NCI-H748 (cell line): ENCODE measurements around the gene RNF43.

Source experiments
- DNase-seq: peaks from one replicate; lab custom pipeline; 2025; ENCODE audit not compliant: unreplicated experiment; lab: John Stamatoyannopoulos, UW

Gene RNF43

DNA sequence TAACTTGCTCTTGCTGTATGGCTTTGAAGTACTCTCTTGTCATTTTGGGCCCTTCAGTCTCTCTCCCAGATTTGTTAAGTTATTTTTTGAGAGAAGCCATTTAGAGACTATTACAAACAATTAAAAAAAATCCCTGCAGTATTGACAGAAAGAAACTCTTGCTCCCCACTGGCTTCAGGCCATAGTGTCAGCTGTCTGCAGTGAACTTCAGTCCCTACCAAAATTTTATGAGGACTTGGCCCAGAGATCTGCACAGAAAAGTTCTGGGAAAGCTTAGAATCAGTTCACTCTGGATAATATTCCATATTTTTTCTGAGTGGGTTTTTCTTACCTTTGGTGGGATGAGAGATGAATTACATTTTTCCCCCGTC, 34.5 kb downstream of the RNF43 start:
- DNase-seq = no peak

DNA sequence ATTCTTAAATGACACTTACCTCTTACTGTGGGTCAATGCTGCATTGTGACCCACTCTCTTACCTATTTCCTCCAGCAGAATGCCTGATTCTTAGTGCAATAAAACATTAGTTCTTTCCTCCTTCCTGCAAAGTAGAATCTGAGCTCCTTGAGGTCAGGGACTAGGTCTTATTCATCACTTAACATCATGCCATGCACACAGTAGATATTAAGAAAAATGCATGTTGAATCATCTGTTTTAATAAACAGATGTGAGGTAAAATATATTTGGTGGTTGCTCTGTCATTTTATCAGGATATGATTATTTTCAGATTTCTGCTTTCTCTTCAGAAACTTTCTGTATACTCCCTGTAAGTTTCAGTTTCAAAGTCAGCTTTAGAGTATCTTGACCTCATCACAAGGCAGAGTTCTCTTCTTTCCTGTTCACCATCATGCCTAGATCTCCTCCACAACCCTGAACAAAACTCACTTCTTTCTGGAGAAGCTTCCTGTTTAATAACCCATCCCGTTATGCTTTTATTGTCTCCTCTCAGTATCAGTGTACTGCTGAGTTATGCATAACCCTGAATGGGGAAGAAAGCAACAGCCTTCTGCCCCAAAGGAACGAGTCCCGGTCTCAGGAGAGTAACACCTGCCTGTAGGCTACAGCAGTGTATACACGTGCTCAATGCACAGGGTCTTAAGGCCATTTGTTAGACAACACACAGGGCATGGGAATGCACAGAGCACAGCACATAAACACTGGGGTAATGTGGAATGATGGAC, 35.0 kb downstream of the RNF43 start:
- no peak for DNase-seq

DNA sequence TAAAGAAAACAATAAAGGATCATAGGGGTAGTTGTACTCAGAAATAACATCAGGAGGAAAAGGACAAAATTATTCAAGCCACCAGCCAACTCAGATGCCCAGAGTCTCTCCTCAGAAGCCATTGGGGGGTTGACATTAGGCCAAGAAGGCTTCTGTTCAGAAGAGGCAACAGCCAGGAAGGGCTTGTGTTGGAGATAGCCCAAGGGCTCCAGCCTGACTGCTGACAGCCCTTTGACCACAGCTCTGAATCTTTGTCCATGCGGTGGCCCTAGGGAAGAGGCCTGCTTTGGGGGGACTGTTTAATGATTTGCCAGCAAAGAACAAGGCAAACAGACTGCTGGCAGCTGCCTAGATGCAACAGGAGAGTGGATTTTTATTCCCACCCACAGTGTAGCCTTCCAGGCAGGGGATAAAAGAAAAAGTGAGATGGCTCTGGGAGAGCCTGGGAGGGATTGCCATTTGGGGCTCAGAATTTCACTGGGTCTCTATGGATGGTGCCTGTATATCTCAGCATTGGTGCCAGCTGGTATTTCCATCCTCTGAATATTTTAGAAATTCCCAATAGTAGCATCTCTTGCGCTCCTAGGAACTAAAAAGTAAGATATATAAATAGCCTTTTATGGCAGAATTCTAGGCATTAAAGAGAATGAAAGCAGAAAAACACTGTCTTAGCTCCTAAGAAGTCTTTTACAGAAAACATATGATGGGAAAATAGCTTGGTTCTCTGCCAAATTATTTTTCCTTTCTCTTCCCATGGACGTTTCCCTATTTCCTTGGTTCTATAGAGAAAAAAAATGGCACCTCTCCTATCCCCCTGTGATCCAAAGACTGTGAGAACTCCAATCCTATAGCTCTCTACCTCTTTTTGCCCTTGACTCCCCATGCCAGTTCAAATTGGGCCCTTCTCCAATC, 36.0 kb downstream of the RNF43 start:
- DNase-seq = no peak

GRCh38 chr17:58380207-58381123, 36.9 kb downstream of the RNF43 start:
- no peak for DNase-seq

- no peak for DNase-seq
Measured at GRCh38 chr17:58379511-58379824, 37.9 kb downstream of the RNF43 start.

GRCh38 chr17:58378733-58379510, 38.4 kb downstream of the RNF43 start:
- DNase-seq = no peak

- no peak for DNase-seq
Measured at GRCh38 chr17:58377661-58378060, 39.7 kb downstream of the RNF43 start.

- DNase-seq = no peak
Measured at GRCh38 chr17:58377093-58377601, 40.2 kb downstream of the RNF43 start.

DNA sequence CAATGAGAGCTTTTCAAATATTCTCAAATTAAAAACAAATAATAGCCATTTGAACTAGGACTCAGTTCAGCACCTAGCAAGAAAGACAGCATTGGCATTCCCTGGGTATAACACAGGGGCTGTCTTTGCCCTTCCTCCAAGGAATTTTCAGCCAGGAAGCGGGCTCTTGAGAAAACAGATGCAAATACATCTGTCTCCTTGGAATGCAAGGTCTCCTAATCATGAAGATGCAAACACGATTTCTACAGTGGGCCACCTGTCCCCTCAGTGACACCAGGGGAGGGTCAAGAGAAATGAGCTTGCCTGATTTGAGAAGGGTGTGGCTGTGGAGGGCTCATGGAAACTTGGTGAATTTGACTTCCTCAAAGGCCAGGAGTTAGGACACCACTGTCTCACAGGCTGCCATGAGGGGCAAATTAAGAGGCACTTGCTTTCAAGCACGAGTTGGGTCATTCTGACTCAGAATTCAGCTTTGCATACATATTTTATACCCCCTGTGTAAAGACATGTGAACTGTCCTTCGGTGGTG, 40.8 kb downstream of the RNF43 start:
- no peak for DNase-seq

DNA sequence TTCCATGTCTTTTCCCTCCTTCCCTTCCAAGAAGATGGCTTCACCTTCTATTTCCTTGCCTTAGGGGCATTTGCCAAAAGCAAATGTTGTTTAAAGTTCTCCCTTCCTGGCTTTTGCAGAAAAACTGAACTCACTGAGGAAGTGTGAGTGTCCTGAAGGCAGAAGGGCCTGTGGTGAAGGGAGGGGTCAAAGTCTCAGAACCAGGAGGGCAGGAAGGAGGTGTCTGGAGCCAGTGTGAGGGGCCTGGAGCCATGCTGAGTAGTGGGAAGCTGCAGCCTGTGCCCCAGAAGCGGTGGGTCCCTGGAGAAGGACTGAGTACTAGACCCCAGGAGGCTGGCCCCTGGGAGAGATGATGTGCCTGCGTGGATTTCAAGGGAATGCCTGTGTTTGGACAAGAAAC, 41.5 kb downstream of the RNF43 start:
- no peak for DNase-seq

GRCh38 chr17:58375256-58375655, 42.1 kb downstream of the RNF43 start:
- DNase-seq = no peak

GRCh38 chr17:58373923-58374322, 43.4 kb downstream of the RNF43 start:
- DNase-seq = no peak

DNA sequence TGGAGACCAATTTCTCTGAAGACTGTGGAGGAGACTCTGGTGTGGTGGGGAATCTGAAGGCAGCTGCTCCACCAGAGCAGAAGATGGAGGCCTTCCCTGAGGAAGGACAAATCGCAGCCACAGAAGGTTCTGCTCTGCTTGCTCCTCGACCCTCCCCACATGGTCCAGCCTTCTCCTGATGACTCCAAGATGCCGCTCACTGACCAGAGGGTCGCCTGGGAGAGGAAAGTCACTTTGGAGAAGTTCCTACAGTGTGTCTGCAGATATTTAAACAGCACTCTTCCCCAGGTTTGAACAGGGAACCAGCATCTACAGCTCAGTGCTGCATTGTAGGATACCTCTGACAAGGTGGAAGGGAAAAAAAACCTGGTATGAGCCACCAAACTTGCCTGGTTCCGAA, 44.3 kb downstream of the RNF43 start:
- no peak for DNase-seq

DNA sequence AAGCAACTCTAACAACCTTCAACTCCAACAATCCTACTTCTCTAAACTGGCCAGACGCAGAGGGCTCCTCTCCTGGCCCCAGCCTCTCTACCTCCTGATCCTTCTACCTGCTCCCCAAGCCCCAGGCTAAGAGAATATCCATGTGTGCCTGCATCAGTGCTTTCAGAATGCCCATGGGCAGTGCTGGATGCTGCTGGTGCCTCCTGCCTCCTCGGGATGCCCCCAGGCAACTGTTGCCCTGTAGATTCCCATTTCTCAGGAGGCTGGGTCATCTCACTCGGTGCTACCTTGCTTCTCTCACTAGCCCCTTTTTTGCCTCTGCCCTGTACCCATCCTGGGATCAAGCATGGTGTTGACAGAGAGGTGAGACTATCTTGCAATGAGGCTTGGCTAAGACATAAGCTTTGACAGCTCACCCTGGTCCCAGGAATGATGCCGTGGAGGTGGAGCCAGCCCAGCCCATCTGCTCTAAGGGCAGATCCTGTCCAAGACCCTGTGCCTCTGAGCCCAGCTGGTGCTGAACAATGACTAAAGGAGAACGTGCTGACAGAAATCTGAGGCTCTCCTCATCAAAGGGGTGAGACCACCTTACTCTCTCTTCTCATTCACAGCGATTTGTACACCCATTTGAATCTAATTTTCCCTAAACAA, 45.9 kb downstream of the RNF43 start:
- no peak for DNase-seq

DNA sequence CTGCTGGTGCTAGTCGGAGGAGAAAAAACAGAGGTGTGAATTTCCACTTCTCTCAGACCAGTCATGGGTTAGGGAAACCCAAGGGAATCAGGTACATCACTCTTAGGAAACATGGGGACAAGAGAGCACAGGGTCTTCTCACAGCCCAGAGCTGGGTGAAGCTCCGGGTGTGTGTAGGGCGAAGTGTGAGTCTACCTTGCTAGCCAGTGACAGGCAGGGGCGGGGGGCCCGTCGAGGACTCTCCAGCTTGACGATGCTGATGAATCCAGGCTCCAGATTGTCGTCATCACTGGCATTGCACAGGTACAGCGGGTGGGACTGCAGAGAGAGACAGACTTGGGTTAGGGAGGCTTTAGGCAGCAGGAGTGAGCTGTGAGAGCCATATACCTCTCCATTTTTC, 46.6 kb downstream of the RNF43 start:
- no peak for DNase-seq

GRCh38 chr17:58370309-58370708, 47.0 kb downstream of the RNF43 start:
- no peak for DNase-seq

DNA sequence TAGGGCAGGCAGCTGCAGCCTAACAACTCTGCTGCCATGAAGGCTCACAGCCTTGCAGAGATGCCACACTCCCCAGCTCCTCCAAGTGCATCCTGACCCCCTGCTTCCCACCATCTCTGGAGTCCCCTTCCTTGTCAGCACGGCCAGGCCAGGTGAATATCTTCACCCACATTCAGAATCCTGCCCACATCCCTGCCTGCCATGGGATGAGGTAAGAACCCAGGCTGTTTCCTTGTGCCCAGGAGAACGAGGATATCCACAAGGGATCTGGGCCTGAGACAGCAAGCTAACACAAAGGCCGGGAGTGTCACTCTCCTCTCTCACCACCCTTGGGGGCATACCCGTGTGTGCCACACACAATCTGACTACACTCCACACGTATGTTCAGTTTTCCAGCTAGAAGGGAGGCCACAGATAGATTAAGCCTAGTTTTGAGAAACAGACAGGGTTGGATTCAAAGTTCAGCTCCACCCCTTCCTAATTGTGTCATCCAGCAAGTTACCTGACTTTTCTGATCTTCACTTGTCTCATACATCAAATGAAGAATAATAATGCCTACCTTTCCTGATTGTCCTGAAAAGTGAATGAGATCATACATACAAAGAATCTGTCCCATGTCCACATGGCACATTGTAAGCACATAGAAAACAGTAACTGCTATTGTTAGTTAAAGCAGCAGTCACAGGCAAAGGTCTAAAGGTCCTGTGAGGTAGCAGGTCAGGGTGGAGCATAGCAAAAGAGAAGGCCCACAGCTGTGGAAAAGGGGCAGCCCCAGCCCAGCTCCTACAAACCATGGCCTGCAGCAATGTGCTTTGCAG, 47.9 kb downstream of the RNF43 start:
- no peak for DNase-seq

- DNase-seq = no peak
Measured at GRCh38 chr17:58368860-58369213, 48.5 kb downstream of the RNF43 start.
